Measurements from ENCODE around the gene SLC27A6. TPM values are rescaled to one million over a fixed set of nuclear protein-coding genes. Genes with fewer than 3 reads are reported as not detected.

The SLC27A6 gene
- total RNA-seq, 5 donors from 2014 or later (not counting 1 experiment from before 2014, with no cell fraction given), result 0.13 TPM; not detected in 4

DNA sequence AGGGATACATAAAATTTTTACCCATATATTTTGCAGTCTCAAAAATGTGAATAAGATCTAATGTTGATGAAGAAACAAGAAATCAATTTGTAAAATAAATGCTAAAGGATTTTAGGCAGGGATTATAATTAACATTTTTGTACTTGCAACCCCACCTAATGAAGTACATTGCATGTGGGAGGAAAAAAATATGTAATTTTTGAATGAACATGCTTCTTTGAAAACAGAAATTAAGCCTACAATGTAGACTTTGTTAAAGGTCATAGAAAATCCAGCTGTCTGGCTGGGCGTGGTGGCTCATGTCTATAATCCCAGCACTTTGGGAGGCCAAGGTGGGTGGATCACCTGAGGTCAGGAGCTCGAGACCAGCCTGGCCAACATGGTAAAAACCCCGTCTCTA lies 15.6 kb downstream of the SLC27A6 start:
- H3K4me3 Mint-ChIP-seq, result no peak overlapping the region
- ATAC-seq (replicated peaks in 1 of 4) (no peak), DNase-seq (no peak)
- H3K4me1 ChIP-seq (ENCODE audit: control insufficient read depth in 1 of 2, extremely low read depth in 1 of 2, insufficient read depth in 2 of 2, low read length in 2 of 2), result no peaks in the 10 kb centered on the region
- CTCF ChIA-PET, result no interaction called here
- no peak overlapping the region for H3K27ac Mint-ChIP-seq
- no peaks in the 10 kb centered on the region for H3K9me3 ChIP-seq
- H3K9me3 Mint-ChIP-seq, result no peaks in the 10 kb centered on the region
- H3K36me3 ChIP-seq (ENCODE audit: control insufficient read depth in 2 of 2, extremely low read depth in 1 of 2, insufficient read depth in 1 of 2, low read length in 1 of 2), result no peaks in the 10 kb centered on the region
- H3K4me1 Mint-ChIP-seq, result no peaks in the 10 kb centered on the region
- H3K27me3 ChIP-seq (replicated peaks in 1 of 2; ENCODE audit: control insufficient read depth in 2 of 2, extremely low read depth in 1 of 2, insufficient read depth in 2 of 2, low read length in 1 of 2), result no peaks in the 10 kb centered on the region
- H3K27ac ChIP-seq (ENCODE audit: low read length), result no peak overlapping the region
- POLR2A ChIA-PET, result no interaction called here
- no peaks in the 10 kb centered on the region for H3K36me3 Mint-ChIP-seq
- peaks cover 1 to 4% of the 10 kb centered on the region in 2 donors for H3K27me3 Mint-ChIP-seq
- H3K4me3 ChIP-seq (ENCODE audit: control insufficient read depth in 1 of 2, extremely low read depth in 1 of 2, low read length in 1 of 2), result no peak overlapping the region
- 100% methylated on average over 1 of the region's 3 CpGs for WGBS (ENCODE audit: insufficient coverage)

DNA sequence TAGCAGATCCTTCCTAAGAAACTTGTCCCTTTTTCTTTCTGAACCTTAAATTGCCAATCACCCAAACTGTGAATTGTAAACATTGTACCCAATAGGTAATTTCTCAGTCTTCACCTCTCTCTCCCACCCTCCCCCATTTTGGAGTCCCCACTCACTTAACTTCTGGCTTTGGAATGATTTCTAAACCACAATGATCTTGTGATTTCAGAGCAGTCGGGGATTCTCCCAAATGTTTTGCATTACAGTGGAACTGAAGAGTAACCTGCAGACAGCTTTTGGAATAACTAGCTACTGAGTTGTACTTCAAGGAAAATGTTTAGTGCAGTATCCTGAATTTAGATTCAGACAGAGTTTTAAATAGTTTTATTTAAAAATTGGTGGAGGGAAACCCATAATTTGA lies 19.2 kb downstream of the SLC27A6 start:
- H3K4me3 Mint-ChIP-seq, result no peak overlapping the region
- Histone ChIP-seq H3K36me3 (ENCODE audit: control insufficient read depth in 2 of 2, extremely low read depth in 1 of 2, insufficient read depth in 1 of 2, low read length in 1 of 2) (no peaks in the 10 kb centered on the region), H3K9me3 (no peaks in the 10 kb centered on the region), H3K4me1 (ENCODE audit: control insufficient read depth in 1 of 2, extremely low read depth in 1 of 2, insufficient read depth in 2 of 2, low read length in 2 of 2) (no peaks in the 10 kb centered on the region), H3K4me3 (ENCODE audit: control insufficient read depth in 1 of 2, extremely low read depth in 1 of 2, low read length in 1 of 2) (no peak overlapping the region), H3K27me3 (replicated peaks in 1 of 2; ENCODE audit: control insufficient read depth in 2 of 2, extremely low read depth in 1 of 2, insufficient read depth in 2 of 2, low read length in 1 of 2) (no peaks in the 10 kb centered on the region), H3K27ac (ENCODE audit: low read length) (no peak overlapping the region)
- no peaks in the 10 kb centered on the region for H3K36me3 Mint-ChIP-seq
- H3K9me3 Mint-ChIP-seq, result no peaks in the 10 kb centered on the region
- no peak overlapping the region for H3K27ac Mint-ChIP-seq
- ChIA-PET CTCF (no interaction called here), POLR2A (no interaction called here)
- DNase-seq, result no peak
- no peak for ATAC-seq (replicated peaks in 1 of 4)
- WGBS (ENCODE audit: insufficient coverage), result no CpG with 5 or more reads among the region's 1 CpG
- H3K4me1 Mint-ChIP-seq, result no peaks in the 10 kb centered on the region
- peaks cover 1 to 4% of the 10 kb centered on the region in 2 donors for H3K27me3 Mint-ChIP-seq

DNA sequence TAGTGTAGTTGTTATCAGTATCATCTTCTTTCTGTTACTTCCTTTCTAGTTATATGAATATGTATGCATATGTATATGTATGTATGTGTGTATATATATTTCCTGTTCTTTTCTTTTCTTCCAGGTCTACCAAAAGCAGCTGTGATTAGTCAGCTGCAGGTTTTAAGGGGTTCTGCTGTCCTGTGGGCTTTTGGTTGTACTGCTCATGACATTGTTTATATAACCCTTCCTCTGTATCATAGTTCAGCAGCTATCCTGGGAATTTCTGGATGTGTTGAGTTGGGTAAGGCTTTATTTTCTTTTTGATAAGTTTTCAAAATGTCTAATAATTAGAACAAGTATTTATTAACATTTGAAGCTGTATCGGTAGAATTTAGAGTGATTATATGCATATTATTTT lies 23.2 kb downstream of the SLC27A6 start:
- H3K27me3 Mint-ChIP-seq, result peaks cover 0 to 4% of the 10 kb centered on the region in 2 donors
- ChIA-PET POLR2A (no interaction called here), CTCF (no interaction called here)
- Histone ChIP-seq H3K9me3 (no peaks in the 10 kb centered on the region), H3K27ac (ENCODE audit: low read length) (no peak overlapping the region), H3K4me3 (ENCODE audit: control insufficient read depth in 1 of 2, extremely low read depth in 1 of 2, low read length in 1 of 2) (no peak overlapping the region), H3K27me3 (replicated peaks in 1 of 2; ENCODE audit: control insufficient read depth in 2 of 2, extremely low read depth in 1 of 2, insufficient read depth in 2 of 2, low read length in 1 of 2) (no peaks in the 10 kb centered on the region), H3K36me3 (ENCODE audit: control insufficient read depth in 2 of 2, extremely low read depth in 1 of 2, insufficient read depth in 1 of 2, low read length in 1 of 2) (no peaks in the 10 kb centered on the region), H3K4me1 (ENCODE audit: control insufficient read depth in 1 of 2, extremely low read depth in 1 of 2, insufficient read depth in 2 of 2, low read length in 2 of 2) (no peaks in the 10 kb centered on the region)
- H3K36me3 Mint-ChIP-seq, result no peaks in the 10 kb centered on the region
- no CpG with 5 or more reads among the region's 1 CpG for WGBS (ENCODE audit: insufficient coverage)
- H3K4me1 Mint-ChIP-seq, result no peaks in the 10 kb centered on the region
- H3K9me3 Mint-ChIP-seq, result no peaks in the 10 kb centered on the region
- H3K4me3 Mint-ChIP-seq, result no peak overlapping the region
- ATAC-seq (replicated peaks in 1 of 4) (no peak), DNase-seq (no peak)
- H3K27ac Mint-ChIP-seq, result no peak overlapping the region

DNA sequence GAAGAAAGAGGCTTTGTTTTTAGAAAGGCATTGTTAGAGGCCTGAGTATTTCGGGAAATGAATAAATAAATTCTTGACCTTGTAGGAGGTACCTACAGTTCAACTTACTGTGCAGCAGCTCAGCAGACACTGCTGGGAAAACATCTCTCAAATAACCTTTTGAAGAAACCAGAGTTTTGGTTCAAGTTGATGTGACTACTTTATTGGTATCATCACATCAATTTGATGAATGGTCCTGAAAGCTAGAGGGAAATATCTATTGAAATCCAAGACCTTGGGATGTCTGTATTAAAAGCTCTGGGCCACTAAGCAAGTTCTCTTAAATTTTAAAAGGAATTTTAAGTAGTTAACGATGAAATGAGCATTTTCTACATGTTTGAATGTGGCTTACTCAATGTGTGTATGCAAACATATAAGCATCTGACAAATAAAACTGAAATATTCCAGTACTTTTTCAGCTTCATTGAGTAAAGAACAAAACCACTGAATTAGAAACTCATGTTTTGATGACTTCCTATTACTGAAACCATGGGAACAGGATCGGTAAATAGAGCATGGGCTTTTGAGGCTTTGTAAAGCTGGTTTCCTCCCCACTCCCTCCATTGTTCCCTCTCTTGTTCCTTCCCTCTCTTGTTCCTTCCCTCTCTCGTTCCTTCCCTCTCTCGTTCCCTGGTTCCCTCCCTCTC lies 36.7 kb downstream of the SLC27A6 start:
- H3K9me3 ChIP-seq, result no peaks in the 10 kb centered on the region
- ATAC-seq (replicated peaks in 1 of 4) (no peak), DNase-seq (no peak)
- peaks cover 0 to 10% of the 10 kb centered on the region in 2 donors for H3K27me3 Mint-ChIP-seq
- no peak overlapping the region for H3K27ac ChIP-seq (ENCODE audit: low read length)
- CTCF ChIA-PET, result no interaction called here
- POLR2A ChIA-PET, result no interaction called here
- 10% methylated on average over 3 of the region's 5 CpGs for WGBS (ENCODE audit: insufficient coverage)
- no peak overlapping the region for H3K4me3 Mint-ChIP-seq
- no peaks in the 10 kb centered on the region for H3K36me3 Mint-ChIP-seq
- no peak overlapping the region for H3K4me3 ChIP-seq (ENCODE audit: control insufficient read depth in 1 of 2, extremely low read depth in 1 of 2, low read length in 1 of 2)
- no peaks in the 10 kb centered on the region for H3K4me1 Mint-ChIP-seq
- no peaks in the 10 kb centered on the region for H3K27me3 ChIP-seq (replicated peaks in 1 of 2; ENCODE audit: control insufficient read depth in 2 of 2, extremely low read depth in 1 of 2, insufficient read depth in 2 of 2, low read length in 1 of 2)
- H3K27ac Mint-ChIP-seq, result no peak overlapping the region
- H3K36me3 ChIP-seq (ENCODE audit: control insufficient read depth in 2 of 2, extremely low read depth in 1 of 2, insufficient read depth in 1 of 2, low read length in 1 of 2), result no peaks in the 10 kb centered on the region
- no peaks in the 10 kb centered on the region for H3K9me3 Mint-ChIP-seq
- H3K4me1 ChIP-seq (ENCODE audit: control insufficient read depth in 1 of 2, extremely low read depth in 1 of 2, insufficient read depth in 2 of 2, low read length in 2 of 2), result peaks cover 0 to 2% of the 10 kb centered on the region in 2 experiments

DNA sequence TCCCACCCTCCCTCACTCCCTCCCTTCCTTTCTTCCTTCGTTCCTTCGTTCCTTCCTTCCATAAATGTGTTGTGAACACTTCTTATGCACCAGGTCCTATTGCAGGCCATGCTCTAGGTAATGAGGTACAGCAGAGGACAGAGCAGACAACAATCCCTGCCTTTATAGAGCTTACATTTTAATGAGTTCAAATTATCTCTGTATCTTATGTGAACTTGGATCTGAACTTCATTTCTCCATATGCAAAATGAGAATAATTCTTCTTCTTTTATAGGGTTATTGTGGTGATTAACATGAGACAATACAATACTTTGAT lies 37.2 kb downstream of the SLC27A6 start:
- DNase-seq (no peak), ATAC-seq (replicated peaks in 1 of 4) (no peak)
- no CpG with 5 or more reads among the region's 2 CpGs for WGBS (ENCODE audit: insufficient coverage)
- Mint-ChIP-seq H3K27ac (no peak overlapping the region), H3K36me3 (no peaks in the 10 kb centered on the region), H3K4me3 (no peak overlapping the region), H3K27me3 (peaks cover 0 to 9% of the 10 kb centered on the region in 2 donors), H3K4me1 (no peaks in the 10 kb centered on the region), H3K9me3 (no peaks in the 10 kb centered on the region)
- H3K27ac ChIP-seq (ENCODE audit: low read length), result no peak overlapping the region
- ChIA-PET POLR2A (no interaction called here), CTCF (no interaction called here)
- peaks cover 0 to 2% of the 10 kb centered on the region in 2 experiments for H3K4me1 ChIP-seq (ENCODE audit: control insufficient read depth in 1 of 2, extremely low read depth in 1 of 2, insufficient read depth in 2 of 2, low read length in 2 of 2)
- H3K27me3 ChIP-seq (replicated peaks in 1 of 2; ENCODE audit: control insufficient read depth in 2 of 2, extremely low read depth in 1 of 2, insufficient read depth in 2 of 2, low read length in 1 of 2), result peaks cover 0 to 2% of the 10 kb centered on the region in 2 experiments
- H3K4me3 ChIP-seq (ENCODE audit: control insufficient read depth in 1 of 2, extremely low read depth in 1 of 2, low read length in 1 of 2), result no peak overlapping the region
- H3K36me3 ChIP-seq (ENCODE audit: control insufficient read depth in 2 of 2, extremely low read depth in 1 of 2, insufficient read depth in 1 of 2, low read length in 1 of 2), result no peaks in the 10 kb centered on the region
- no peaks in the 10 kb centered on the region for H3K9me3 ChIP-seq

DNA sequence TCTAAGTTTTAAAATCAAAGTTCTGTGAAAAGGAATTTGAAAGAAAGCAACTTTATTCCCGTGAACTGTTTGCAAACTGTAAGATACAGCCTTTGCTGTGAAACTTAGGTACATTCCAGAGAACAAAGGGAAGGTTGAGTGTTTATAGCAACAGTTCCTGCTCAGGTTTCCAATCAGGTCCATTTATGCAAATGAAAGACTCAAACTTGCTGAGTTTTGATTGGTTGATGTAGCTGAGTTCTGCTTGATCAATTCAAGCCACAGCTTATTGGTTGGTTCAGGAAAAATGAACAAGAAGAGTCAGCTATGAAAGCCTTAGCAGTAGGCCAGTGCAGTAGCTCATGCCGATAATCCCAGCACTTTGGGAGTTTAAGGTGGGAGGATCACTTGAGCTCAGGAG lies 37.9 kb downstream of the SLC27A6 start:
- Histone ChIP-seq H3K27me3 (replicated peaks in 1 of 2; ENCODE audit: control insufficient read depth in 2 of 2, extremely low read depth in 1 of 2, insufficient read depth in 2 of 2, low read length in 1 of 2) (peaks cover 0 to 2% of the 10 kb centered on the region in 2 experiments), H3K4me1 (ENCODE audit: control insufficient read depth in 1 of 2, extremely low read depth in 1 of 2, insufficient read depth in 2 of 2, low read length in 2 of 2) (peaks cover 0 to 2% of the 10 kb centered on the region in 2 experiments), H3K9me3 (no peaks in the 10 kb centered on the region), H3K36me3 (ENCODE audit: control insufficient read depth in 2 of 2, extremely low read depth in 1 of 2, insufficient read depth in 1 of 2, low read length in 1 of 2) (no peaks in the 10 kb centered on the region), H3K4me3 (ENCODE audit: control insufficient read depth in 1 of 2, extremely low read depth in 1 of 2, low read length in 1 of 2) (no peak overlapping the region), H3K27ac (ENCODE audit: low read length) (no peak overlapping the region)
- POLR2A ChIA-PET, result no interaction called here
- peaks cover 0 to 7% of the 10 kb centered on the region in 2 donors for H3K27me3 Mint-ChIP-seq
- WGBS (ENCODE audit: insufficient coverage), result 92% methylated on average over 1 of the region's 2 CpGs
- no peak overlapping the region for H3K4me3 Mint-ChIP-seq
- CTCF ChIA-PET, result no interaction called here
- no peak for ATAC-seq (replicated peaks in 1 of 4)
- no peaks in the 10 kb centered on the region for H3K36me3 Mint-ChIP-seq
- H3K27ac Mint-ChIP-seq, result no peak overlapping the region
- no peak for DNase-seq
- H3K4me1 Mint-ChIP-seq, result no peaks in the 10 kb centered on the region
- H3K9me3 Mint-ChIP-seq, result no peaks in the 10 kb centered on the region

DNA sequence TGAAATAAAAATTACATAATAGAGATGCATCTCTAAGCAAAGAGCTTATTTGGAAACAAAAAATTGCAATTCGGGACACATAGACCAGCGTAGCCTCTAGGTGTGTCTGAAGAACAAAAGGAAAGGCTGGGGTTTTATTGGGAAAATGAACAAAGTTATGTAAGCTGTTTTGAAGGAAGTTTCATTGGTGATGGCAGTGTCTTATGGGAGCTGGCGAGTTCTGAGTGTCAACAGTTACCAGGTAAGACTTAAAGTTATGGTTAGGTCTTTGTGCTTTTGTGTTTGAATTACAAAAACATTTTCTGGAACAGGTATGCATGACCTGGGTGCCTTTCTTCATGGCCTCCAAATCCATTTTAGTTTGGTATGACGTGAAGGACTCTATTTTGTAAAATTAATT lies 48.9 kb downstream of the SLC27A6 start:
- H3K36me3 Mint-ChIP-seq, result no peaks in the 10 kb centered on the region
- no peak overlapping the region for H3K4me3 Mint-ChIP-seq
- ATAC-seq (replicated peaks in 1 of 4), result no peak

More for the DNA sequence above, 48.9 kb downstream of the SLC27A6 start:
- no peak for DNase-seq
- Mint-ChIP-seq H3K27me3 (peaks cover 3 to 8% of the 10 kb centered on the region in 2 donors), H3K9me3 (no peaks in the 10 kb centered on the region), H3K4me1 (no peaks in the 10 kb centered on the region), H3K27ac (no peak overlapping the region)
- Histone ChIP-seq H3K9me3 (no peaks in the 10 kb centered on the region), H3K4me3 (ENCODE audit: control insufficient read depth in 1 of 2, extremely low read depth in 1 of 2, low read length in 1 of 2) (no peak overlapping the region), H3K27ac (ENCODE audit: low read length) (no peak overlapping the region), H3K27me3 (replicated peaks in 1 of 2; ENCODE audit: control insufficient read depth in 2 of 2, extremely low read depth in 1 of 2, insufficient read depth in 2 of 2, low read length in 1 of 2) (no peaks in the 10 kb centered on the region), H3K4me1 (ENCODE audit: control insufficient read depth in 1 of 2, extremely low read depth in 1 of 2, insufficient read depth in 2 of 2, low read length in 2 of 2) (no peaks in the 10 kb centered on the region), H3K36me3 (ENCODE audit: control insufficient read depth in 2 of 2, extremely low read depth in 1 of 2, insufficient read depth in 1 of 2, low read length in 1 of 2) (no peaks in the 10 kb centered on the region)
- POLR2A ChIA-PET, result no interaction called here
- CTCF ChIA-PET, result no interaction called here
- 84% methylated on average over 3 of the region's 4 CpGs for WGBS (ENCODE audit: insufficient coverage)

All from T-cell (primary cell).